HL-60 (cell line): ENCODE measurements around the gene KLK11.

Experiments
- DNase-seq, 2 experiments: peaks; one replicate each; pipeline ENCODE4 v3.0.0-alpha.2; 2010 to 2020; ENCODE audit warnings: low read depth in 1 of 2, low spot score in 1 of 2
- H3K27ac ChIP-seq: fragments of 250-450 bp; sonication (Bioruptor Pico); replicated peaks from 2 replicates; pipeline ENCODE4 v1.5.1; 2020; ENCODE audit warnings: mild to moderate bottlenecking, moderate library complexity
- H3K27me3 ChIP-seq: fragments of 250-450 bp; sonication (Bioruptor Pico); 2 replicates; pipeline ENCODE4 v1.5.1; 2021; ENCODE audit warnings: mild to moderate bottlenecking, moderate library complexity; ENCODE audit not compliant: insufficient read depth, poor library complexity, severe bottlenecking
- H3K4me3 ChIP-seq: replicated peaks from 2 replicates; pipeline ENCODE4 v1.5.1; 2011; ENCODE audit warnings: mild to moderate bottlenecking, control low read depth, low read length; ENCODE audit not compliant: insufficient read depth
- CTCF ChIP-seq: IDR thresholded peaks from one replicate; pipeline ENCODE4 v1.5.1; 2011; ENCODE audit warnings: low read length, control low read depth, inconsistent platforms; ENCODE audit not compliant: insufficient read depth
- GABPA ChIP-seq: IDR thresholded peaks from 2 replicates; pipeline ENCODE4 v1.6.1; 2012; ENCODE audit warnings: low read depth
- POLR2AphosphoS5 ChIP-seq: IDR thresholded peaks from 2 replicates; pipeline ENCODE4 v1.6.1; 2012; ENCODE audit warnings: low read depth
- REST ChIP-seq: IDR thresholded peaks from 2 replicates; pipeline ENCODE4 v1.6.1; 2012; ENCODE audit warnings: low read depth; ENCODE audit not compliant: insufficient replicate concordance
- SPI1 ChIP-seq: IDR thresholded peaks from 2 replicates; pipeline ENCODE4 v1.6.1; 2012; ENCODE audit warnings: low read depth, mild to moderate bottlenecking, borderline replicate concordance

KLK11 gene

GRCh38 chr19:51036519-51036918, 10.1 kb upstream of the KLK11 start:
- TF ChIP-seq CTCF (no peak), GABPA (no peak), POLR2AphosphoS5 (no peak), REST (no peak), SPI1 (no peak)
- Histone ChIP-seq H3K4me3 (no peak overlapping the region), H3K27ac (no peak overlapping the region), H3K27me3 (no peaks in the 10 kb centered on the region)
- DNase-seq: no peak

GRCh38 chr19:51034704-51035103, 8.3 kb upstream of the KLK11 start, which contains the start of gene KLK12:
TSS of gene KLK12 (minus strand) at chr19:51035002. CDS start at chr19:51034621, 381 bp downstream.
- no peak for DNase-seq
- TF ChIP-seq SPI1 (no peak), CTCF (no peak), REST (no peak), GABPA (no peak), POLR2AphosphoS5 (no peak)
- H3K27ac ChIP-seq: no peak within 1 kb of the TSS
- no peak within 1 kb of the TSS for H3K4me3 ChIP-seq
- H3K27me3 ChIP-seq: no peaks in the 10 kb centered on the region

- no peak overlapping the region for H3K27ac ChIP-seq
- H3K27me3 ChIP-seq: no peaks in the 10 kb centered on the region
- no peak for DNase-seq
- TF ChIP-seq GABPA (no peak), REST (no peak), SPI1 (no peak), CTCF (no peak), POLR2AphosphoS5 (no peak)
- H3K4me3 ChIP-seq: no peak overlapping the region
Observed at GRCh38 chr19:51031880-51032225, 5.4 kb upstream of the KLK11 start.
